Prostate gland (tissue), 2 donors: ENCODE data around the gene DGCR8. TPM values are rescaled to one million over a fixed set of nuclear protein-coding genes. Genes with fewer than 3 reads are reported as not detected.

Experiments
- DNase-seq: peaks from one replicate; pipeline ENCODE4 v3.0.0-alpha.2; 2019; ENCODE audit warnings: low spot score
- H3K27ac ChIP-seq, 2 donors: fragments of 200-600 bp; sonication (generic); 2 replicates each; pipeline ENCODE4 v1.5.1; 2017 to 2019
- H3K27me3 ChIP-seq: fragments of 200-600 bp; sonication (generic); replicated peaks from 2 replicates; pipeline ENCODE4 v1.5.1; 2019; ENCODE audit not compliant: insufficient read depth
- H3K36me3 ChIP-seq, 2 donors: fragments of 200-600 bp; sonication (generic); 1 replicate in 1 of 2; 2 replicates in 1 of 2; pipeline versions ENCODE4 v1.5.1 to v1.8.1; 2017 to 2019
- H3K4me1 ChIP-seq: fragments of 200-600 bp; sonication (generic); replicated peaks from 2 replicates; pipeline ENCODE4 v1.5.1; 2019
- H3K4me3 ChIP-seq, 2 donors: fragments of 200-600 bp; sonication (generic); 2 replicates each; pipeline ENCODE4 v1.5.1; 2017 to 2019
- H3K9me3 ChIP-seq: fragments of 200-600 bp; sonication (generic); 2 replicates; pipeline ENCODE4 v1.5.1; 2017
- POLR2A ChIP-seq: fragments of 450-650 bp; IDR thresholded peaks from one replicate; pipeline ENCODE4 v1.6.1; 2016; ENCODE audit warnings: antibody characterized with exemption, mild to moderate bottlenecking
- POLR2AphosphoS5 ChIP-seq: sonication (generic); formaldehyde crosslinking; IDR thresholded peaks from one replicate; pipeline ENCODE4 v1.6.1; 2017; ENCODE audit warnings: antibody characterized with exemption
- WGBS: methylation state at CpG from one replicate; pipeline ENCODE4 v1.1.5; 2018; 5-methylcytosine and 5-hydroxymethylcytosine counted together
- intact Hi-C: fragments of 100-400 bp; cut with DNase I; formaldehyde crosslinking; loops from one replicate; pipeline ENCODE4 v1.14.2; 2022
- total RNA-seq, 2 donors: library from RNA; depleted of rRNA; stranded (reverse); fragments of >200 nt; gene quantifications; one replicate each; pipeline ENCODE4 v1.1.0, GENCODE V29; 2016
- TF ChIP-seq, protein P1 (sequence below), 4 experiments: fragments of 200-600 bp in 2 of 4; fragments of 450-650 bp in 2 of 4; sonication (generic) in 2 of 4; IDR thresholded peaks; 1 replicate in 3 of 4; 2 replicates in 1 of 4; pipeline ENCODE4 v1.5.1; 2016 to 2019; ENCODE audit warnings: antibody characterized with exemption in 4 of 4, mild to moderate bottlenecking in 2 of 4, moderate library complexity in 2 of 4

DGCR8 gene
- total RNA-seq, 2 donors from 2014 or later = 20.9 to 47.6 TPM

DNA sequence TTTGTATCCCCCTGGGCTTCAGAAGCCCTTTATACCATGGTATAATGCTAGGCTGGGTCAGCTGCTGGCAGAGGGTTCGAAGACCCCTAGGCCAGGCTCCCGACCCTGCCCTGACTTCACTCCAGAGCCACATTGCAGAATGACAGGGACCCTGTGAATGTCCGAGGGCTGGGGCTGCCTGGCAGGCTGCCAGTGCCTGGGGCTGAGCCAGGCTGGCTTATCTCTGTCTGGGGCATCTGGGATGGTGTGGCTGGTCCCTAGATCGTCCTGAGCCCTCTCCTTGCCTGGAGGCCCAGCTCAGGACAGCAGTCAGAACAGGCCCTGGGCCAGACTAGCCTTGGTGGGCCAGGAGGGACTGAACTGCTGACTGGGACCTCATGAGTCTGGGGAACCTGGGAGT is 55.2 kb downstream of the DGCR8 start:
- H3K36me3 ChIP-seq = no peaks in the 10 kb centered on the region
- intact Hi-C loops = no loop called here
- H3K4me1 ChIP-seq = peaks cover 9% of the 10 kb centered on the region
- H3K4me3 ChIP-seq = no peak overlapping the region
- no peak for DNase-seq
- no peak overlapping the region for H3K27ac ChIP-seq
- TF ChIP-seq POLR2A (no peak), POLR2AphosphoS5 (no peak)
- TF ChIP-seq, protein P1, sequence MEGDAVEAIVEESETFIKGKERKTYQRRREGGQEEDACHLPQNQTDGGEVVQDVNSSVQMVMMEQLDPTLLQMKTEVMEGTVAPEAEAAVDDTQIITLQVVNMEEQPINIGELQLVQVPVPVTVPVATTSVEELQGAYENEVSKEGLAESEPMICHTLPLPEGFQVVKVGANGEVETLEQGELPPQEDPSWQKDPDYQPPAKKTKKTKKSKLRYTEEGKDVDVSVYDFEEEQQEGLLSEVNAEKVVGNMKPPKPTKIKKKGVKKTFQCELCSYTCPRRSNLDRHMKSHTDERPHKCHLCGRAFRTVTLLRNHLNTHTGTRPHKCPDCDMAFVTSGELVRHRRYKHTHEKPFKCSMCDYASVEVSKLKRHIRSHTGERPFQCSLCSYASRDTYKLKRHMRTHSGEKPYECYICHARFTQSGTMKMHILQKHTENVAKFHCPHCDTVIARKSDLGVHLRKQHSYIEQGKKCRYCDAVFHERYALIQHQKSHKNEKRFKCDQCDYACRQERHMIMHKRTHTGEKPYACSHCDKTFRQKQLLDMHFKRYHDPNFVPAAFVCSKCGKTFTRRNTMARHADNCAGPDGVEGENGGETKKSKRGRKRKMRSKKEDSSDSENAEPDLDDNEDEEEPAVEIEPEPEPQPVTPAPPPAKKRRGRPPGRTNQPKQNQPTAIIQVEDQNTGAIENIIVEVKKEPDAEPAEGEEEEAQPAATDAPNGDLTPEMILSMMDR (IDR thresholded peaks at IDR 0.05) = no peak
- H3K27me3 ChIP-seq = no peaks in the 10 kb centered on the region
- 60% methylated on average over 4 of the region's 4 CpGs for WGBS
- H3K9me3 ChIP-seq = no peaks in the 10 kb centered on the region

DNA sequence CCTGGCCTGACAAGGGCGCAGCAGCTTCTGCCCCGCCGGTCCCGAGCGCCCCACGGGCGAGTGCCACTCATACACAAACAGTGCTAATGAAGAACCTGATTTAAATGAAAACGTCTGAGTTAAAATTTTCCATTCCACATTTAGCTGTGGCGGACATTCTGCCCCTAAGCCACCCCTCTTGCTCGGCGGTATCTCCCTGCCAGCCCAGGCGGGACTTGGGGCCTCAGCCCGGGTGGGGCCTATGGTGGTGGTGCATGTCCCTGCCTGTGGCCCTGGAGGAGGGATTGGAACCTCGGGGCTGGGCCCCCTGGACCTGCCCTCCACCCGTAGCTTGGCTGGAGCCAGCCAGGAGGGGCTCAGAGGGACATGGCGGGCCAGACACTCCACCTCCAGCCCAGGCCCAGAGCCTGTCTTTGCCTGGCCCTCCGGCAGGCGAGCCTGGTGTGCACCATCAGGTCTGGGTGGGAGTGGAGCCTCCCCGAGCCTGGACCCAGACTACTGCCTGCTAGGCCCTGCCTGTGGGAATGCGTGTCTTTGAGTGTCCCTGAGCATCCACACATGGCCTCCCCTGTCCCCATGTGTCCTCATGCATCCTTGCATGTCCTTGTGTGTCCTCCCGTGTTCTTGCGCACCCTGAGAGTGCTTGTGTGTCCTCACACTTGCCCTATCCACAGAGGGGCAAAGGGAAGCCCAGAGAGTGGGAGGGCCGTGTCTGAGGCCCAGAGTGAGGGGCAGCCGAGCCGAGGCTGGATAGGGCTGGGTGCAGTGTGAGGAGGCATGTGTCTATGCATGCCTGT is 56.0 kb downstream of the DGCR8 start:
- 75% methylated on average over 22 of the region's 25 CpGs for WGBS
- intact Hi-C loops = no loop called here
- no peaks in the 10 kb centered on the region for H3K9me3 ChIP-seq
- no peaks in the 10 kb centered on the region for H3K36me3 ChIP-seq
- H3K4me1 ChIP-seq = peaks cover 9% of the 10 kb centered on the region
- no peak overlapping the region for H3K4me3 ChIP-seq
- H3K27me3 ChIP-seq = no peaks in the 10 kb centered on the region
- no peak for TF ChIP-seq POLR2AphosphoS5
- TF ChIP-seq POLR2A = no peak
- TF ChIP-seq, protein P1 (IDR thresholded peaks at IDR 0.05) = no peak
- H3K27ac ChIP-seq = no peak overlapping the region
- DNase-seq = no peak

DNA sequence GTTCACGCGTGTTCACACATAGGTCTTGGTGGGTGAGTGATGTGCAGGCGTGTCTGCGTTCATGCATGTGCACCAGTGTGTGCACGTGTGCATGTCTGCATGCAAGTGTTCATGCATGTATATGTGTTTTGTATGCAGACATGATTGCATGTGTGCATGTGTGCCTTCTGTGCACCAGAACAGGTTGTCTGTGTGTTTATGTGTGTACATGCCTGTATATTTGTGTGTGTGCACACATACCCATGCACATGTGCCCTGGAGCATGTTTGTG is 56.5 kb downstream of the DGCR8 start:
- Histone ChIP-seq H3K4me3 (no peak overlapping the region), H3K4me1 (peaks cover 9% of the 10 kb centered on the region), H3K27ac (no peak overlapping the region), H3K27me3 (no peaks in the 10 kb centered on the region), H3K9me3 (no peaks in the 10 kb centered on the region), H3K36me3 (no peaks in the 10 kb centered on the region)
- 91% methylated on average over 5 of the region's 5 CpGs for WGBS
- TF ChIP-seq, protein P1 (IDR thresholded peaks at IDR 0.05) = no peak
- TF ChIP-seq POLR2AphosphoS5 (no peak), POLR2A (no peak)
- intact Hi-C loops = no loop called here
- no peak for DNase-seq

DNA sequence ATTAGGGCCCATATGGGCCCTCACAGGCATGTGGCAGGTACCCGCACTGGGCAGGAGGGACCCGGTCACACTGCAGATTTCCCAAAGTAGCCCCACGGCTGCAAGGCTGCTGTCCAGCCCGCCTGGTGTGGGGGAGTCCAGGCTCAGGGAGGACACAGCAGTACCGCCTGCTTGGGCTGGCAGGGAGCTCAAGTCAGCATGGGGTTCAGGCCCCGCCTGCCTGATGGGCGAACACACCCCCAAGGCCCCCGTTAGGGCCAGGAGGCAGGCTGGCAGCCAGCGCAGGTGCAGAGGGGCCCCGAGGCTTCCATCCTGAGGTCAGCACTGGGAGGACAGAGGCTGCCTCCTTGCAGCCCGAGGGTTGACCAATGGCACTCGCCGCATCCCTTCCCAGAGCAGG is 57.1 kb downstream of the DGCR8 start:
- 83% methylated on average over 10 of the region's 13 CpGs for WGBS
- Histone ChIP-seq H3K4me3 (no peak overlapping the region), H3K27ac (no peak overlapping the region), H3K27me3 (no peaks in the 10 kb centered on the region), H3K4me1 (peaks cover 9% of the 10 kb centered on the region), H3K36me3 (no peaks in the 10 kb centered on the region), H3K9me3 (no peaks in the 10 kb centered on the region)
- intact Hi-C loops = no loop called here
- no peak for DNase-seq
- TF ChIP-seq POLR2A (no peak), POLR2AphosphoS5 (no peak)
- TF ChIP-seq, protein P1 (IDR thresholded peaks at IDR 0.05) = no peak
